IPS DF 4.7 (cell line): Measurements from ENCODE around the gene GPR132.

Source experiments
- DNase-seq: peaks from one replicate; pipeline ENCODE4 v3.0.0-alpha.2; 2013; ENCODE audit warnings: low spot score; ENCODE audit errors: extremely low read depth

GPR132 gene

GRCh38 chr14:105062048-105062433, 3.2 kb downstream of the GPR132 start:
- DNase-seq = no peak

GRCh38 chr14:105061428-105062047, 3.7 kb downstream of the GPR132 start:
- no peak for DNase-seq

GRCh38 chr14:105060751-105061427, 4.3 kb downstream of the GPR132 start:
- no peak for DNase-seq

- no peak for DNase-seq
Observed at GRCh38 chr14:105059925-105060565, 5.2 kb downstream of the GPR132 start.

- no peak for DNase-seq
Observed at GRCh38 chr14:105059035-105059924, 6.0 kb downstream of the GPR132 start.

GRCh38 chr14:105058521-105059034, 6.7 kb downstream of the GPR132 start:
- no peak for DNase-seq

- DNase-seq = no peak
Observed at GRCh38 chr14:105056303-105056831, 8.9 kb downstream of the GPR132 start.

GRCh38 chr14:105055736-105056302, 9.4 kb downstream of the GPR132 start:
- DNase-seq = no peak

GRCh38 chr14:105055334-105055733, 9.9 kb downstream of the GPR132 start:
- DNase-seq = no peak

GRCh38 chr14:105053996-105054395, 11.2 kb downstream of the GPR132 start:
- DNase-seq = no peak

GRCh38 chr14:105053421-105053820, 11.8 kb downstream of the GPR132 start:
- no peak for DNase-seq

- no peak for DNase-seq
Observed at GRCh38 chr14:105052110-105052458, 13.1 kb downstream of the GPR132 start.

- no peak for DNase-seq
Observed at GRCh38 chr14:105051182-105052109, 13.8 kb downstream of the GPR132 start.

- DNase-seq = no peak
Observed at GRCh38 chr14:105050551-105050897, 14.7 kb downstream of the GPR132 start.

GRCh38 chr14:105049753-105050550, 15.3 kb downstream of the GPR132 start:
- DNase-seq = no peak

GRCh38 chr14:105047283-105048016, 17.8 kb downstream of the GPR132 start:
- no peak for DNase-seq

GRCh38 chr14:105046891-105047282, 18.3 kb downstream of the GPR132 start:
- no peak for DNase-seq

GRCh38 chr14:105045710-105046326, 19.4 kb downstream of the GPR132 start:
- no peak for DNase-seq
